Ecto neural progenitor cell (in vitro differentiated cells): Measurements from ENCODE around the gene EFNA5.

Experiments
- DNase-seq: peaks from one replicate; pipeline ENCODE4 v3.0.0-alpha.2; 2018; ENCODE audit warnings: low spot score

Gene EFNA5

DNA sequence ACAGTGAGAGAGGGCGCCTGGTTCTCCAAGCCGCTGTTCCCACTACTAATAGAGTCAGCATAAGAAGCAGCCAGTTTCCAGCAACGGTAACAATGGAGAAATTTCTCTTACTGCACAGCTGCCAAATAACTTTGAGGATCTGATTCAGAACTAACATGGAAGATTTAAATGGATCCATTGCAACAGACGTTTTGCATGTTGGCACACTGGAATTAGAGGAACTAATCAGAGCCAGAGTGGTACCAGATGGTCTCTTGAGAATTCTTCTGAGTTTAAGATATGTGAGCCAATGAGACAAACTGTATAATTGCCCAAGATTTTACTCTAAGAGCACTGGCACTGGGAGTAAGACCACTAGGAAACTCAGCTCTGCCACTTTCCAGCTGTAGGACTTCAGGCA is 186.5 kb downstream of the EFNA5 start:
- DNase-seq = no peak

DNA sequence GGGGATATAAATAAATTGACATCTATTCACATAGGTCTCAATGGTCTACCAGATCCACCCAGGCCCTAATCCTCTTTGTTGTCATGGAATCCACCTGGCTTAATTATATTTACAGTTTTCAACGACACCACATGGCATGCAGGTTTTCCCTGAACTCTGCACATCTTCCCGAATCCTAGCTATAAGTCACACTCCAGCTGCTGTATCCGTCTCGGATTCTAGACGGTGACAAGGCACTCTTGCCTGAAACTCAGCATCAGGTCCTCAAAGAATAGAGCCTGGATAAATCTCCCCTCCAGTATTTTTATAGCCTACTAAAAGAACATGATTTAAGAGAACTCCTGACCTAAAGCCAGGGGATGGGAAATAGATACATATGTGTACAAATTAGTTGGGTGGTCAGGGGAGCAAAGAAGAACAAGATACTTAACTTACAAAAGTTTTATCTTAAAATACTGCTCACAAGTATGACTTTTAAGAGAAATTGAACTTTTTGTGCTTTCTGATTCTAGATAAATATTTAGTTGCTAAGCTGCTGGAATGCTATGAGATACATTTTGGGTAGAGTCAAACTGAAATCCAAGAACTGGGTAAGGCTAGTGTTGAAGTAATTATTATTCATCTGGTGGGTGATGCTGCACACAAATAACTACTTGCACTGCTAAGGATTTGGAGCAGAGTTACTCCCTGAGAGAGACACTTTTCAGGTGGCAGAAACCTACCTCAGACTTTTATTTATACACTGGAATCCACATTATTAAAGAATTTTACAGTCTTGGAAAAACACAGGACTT is 187.3 kb downstream of the EFNA5 start:
- no peak for DNase-seq

DNA sequence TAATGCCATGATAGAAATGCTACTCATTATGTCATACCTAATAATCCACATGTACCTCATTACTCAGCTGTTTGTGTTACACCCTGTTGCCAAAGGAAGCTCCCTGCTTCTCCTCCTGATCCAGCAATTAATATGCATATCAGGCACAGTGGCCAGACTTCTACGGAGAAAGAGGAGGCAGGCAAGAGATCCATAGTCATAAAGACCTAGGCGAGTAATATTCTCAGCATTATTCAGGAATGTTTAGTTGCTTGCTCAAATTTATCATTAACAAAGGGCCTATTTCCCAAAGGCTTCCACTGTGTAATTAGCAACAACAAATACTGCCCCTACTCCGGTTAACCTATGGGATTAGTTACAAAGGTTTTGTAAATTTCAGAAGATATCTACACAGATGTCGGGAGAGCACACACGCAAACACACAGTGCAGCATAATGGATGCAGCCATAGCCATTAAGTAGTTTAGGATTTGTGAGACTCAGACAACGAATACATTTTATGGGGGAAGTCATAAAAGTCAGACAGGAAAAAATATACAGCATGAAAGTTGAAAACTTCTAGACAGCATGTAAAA is 192.6 kb downstream of the EFNA5 start:
- no peak for DNase-seq

DNA sequence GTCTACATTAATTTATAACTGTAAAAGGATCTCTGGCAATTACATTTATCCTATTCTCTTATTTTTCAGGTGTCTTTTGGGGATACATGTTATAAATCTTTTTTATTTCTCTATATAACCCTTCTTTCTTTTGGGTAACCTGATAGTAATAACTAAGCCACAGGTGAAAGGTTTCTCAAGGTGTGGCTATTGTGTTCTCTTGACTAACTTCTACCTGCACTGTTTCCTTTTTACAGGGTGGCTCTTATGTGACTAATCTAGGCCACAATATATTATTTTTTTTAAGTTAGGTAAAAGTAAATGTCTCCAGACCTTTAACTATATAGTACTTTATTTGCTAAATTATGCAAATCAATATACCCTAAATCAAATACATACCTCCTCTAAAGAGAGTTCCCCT is 193.2 kb downstream of the EFNA5 start:
- DNase-seq = no peak

DNA sequence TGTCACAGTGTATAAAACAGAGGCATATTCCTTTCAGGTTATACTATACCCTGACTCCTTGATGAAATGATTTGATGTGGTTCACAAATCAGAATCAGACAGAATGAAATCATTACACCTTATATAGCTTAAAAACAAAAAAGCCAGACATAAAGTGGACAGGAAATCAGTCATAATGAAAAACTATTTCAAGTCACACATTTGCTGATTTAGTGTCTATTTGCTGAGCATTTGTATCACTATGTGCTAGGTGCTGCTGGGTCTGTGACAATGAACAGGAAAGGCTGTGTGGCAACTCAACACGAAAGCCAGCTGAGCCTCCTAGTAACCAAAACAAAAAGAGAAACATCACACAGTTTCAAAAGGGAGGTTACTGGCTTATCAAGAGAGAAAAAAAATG is 194.0 kb downstream of the EFNA5 start:
- no peak for DNase-seq

DNA sequence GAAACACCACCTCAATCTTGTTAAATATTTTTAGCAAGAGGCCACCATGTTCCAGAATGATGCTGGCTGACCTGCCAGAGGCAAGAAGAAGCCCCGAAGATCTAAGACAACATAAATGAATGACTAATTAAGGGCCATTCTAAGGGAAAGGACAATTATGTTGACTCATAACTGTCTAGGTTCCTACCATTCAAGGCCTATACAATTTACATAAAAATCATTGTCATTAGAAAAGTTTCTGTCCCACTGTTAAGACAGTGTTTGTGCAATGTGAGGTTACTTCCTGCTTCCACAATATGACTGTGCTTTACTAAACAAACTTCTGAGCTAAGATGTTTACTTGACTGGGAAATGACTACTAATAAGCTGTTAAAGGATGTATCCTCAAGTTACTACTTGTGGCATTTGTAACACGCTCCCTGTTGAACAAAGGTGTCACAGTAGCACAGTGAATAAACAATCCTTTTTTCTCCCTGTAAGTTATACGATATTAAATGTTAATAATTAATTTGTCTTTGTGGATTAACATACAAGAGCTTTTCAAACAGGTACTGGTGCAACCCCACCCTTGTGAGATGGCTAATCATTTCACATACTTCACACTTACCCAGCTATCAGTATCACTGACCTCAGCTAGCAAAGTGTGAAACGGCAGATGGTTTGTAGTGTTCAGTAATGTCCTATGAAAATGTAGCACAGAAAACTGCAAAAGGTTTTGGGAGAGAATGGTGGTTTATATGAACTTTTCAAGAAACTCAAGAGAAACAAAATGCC is 195.8 kb downstream of the EFNA5 start:
- no peak for DNase-seq

DNA sequence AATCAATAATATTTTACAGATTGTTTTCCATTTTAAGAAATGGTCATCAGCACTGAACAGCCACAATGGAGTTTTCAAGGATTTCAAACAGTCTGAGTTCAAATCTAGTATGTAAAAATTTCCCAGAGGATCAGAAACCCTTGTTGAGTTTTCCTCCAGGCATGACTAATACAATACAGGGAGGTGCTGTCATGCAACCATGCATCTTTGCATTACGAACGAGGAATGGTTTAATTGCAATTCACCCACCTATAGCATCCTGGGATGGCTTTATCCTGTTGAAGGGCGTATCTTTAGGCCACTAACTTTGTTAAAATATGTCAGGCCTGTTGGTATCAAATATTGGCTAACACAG is 196.4 kb downstream of the EFNA5 start:
- DNase-seq = no peak

DNA sequence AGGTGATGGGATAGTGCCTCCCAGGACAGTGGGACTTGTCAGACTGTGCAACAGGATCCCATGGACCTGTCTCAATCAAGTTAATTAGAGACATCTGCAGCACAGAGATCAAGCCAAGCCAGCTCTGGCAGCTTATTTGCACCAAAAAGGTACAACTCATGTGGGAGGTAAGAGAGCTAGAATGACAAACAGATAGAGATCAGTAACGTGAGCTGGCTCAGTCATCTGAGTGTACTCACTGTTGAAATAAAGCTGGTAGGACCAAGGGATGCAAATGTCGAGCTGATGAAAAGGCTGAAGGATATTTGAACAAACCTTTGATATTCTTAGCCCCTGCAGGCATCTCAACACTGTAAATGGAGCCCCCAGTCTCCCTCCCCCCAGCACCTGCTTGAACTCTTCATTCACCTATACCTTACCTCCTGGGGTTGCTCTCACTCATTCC is 198.1 kb downstream of the EFNA5 start:
- DNase-seq = no peak

DNA sequence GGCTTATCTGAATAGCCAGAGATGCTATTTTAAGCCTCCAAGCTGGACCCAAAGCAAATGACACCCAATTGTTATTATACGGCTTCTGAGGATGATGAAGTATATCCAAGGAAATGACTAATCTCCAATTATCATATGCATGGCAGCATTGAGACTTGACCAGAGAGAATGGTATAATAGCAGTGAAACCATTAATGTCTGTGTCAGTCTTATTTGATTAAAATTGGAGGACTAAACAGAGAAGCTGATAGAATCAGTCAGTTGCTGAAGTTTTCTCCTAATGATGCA is 200.5 kb downstream of the EFNA5 start:
- DNase-seq = no peak

DNA sequence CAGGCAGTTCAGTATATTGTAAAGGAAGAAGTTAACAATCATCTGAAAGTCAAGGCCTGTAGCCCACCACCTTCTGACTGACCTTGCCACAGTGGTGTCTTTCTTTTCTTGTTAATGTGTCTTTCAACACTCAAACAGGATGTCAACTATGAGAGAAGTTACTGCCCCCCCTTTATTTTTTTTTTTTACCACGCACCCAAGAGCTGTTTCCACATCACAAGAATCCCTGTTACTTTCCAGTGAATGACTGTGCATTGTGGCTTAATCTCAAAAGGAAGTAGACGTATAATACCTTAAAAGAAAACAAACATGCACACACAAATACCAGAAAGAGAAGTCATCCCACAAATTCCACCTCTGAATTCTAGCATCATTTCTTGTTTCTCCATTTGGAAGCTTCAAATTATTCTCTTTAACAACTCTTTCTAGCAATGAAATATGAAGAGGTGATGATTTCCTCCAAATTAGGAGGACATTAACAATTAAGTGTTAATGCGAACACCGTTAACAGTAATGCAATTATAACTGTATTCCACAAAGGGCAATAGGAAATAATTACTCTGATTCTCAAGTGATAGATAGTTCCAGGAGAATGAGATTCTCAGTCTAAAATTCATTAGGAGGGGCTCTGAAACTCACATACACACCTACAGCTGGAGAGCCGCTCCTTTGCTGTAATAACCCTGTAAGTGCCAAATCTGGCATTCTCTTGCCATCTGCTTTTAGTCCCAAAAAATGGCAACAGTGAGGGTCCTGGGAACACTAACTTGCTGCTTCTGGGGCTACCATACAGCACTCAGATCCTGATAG is 201.0 kb downstream of the EFNA5 start:
- DNase-seq = no peak

DNA sequence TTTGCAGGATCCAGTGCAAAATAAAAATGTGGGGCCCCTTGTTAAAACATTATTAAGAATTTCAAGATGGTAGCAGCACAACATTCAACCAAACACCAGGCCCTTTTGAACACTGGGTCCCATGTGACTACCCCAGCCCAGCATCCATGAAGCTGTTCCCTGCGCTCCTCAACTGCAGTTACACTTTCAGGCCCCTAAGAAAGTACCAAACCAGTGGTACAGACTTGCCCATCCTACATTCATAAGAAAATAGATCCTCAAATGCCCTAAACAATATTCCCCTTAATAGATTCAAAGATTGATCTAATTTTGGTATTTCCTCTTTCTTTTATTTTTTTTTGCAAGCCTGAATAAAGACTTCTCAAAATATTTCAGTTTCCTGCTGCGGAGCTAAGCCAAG is 201.7 kb downstream of the EFNA5 start:
- no peak for DNase-seq

DNA sequence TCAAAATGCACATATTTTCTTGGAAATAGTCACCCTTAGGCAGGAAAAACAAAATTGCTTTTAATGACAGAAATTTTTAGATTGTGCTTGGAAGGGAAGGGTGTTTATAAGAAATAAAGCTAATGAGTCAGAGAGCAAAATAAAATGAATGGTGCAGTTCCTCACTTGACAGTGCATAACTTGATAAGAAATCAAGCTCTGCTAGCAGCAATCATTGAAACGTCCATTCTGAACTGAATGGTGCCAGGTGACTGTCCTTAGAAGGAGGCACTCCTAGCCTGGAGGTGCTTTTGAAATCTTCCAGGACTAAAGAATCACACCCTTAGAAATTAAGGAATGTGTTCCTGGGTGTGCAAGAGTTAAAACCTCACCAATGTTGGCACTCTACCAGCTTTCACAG is 202.5 kb downstream of the EFNA5 start:
- DNase-seq = no peak

DNA sequence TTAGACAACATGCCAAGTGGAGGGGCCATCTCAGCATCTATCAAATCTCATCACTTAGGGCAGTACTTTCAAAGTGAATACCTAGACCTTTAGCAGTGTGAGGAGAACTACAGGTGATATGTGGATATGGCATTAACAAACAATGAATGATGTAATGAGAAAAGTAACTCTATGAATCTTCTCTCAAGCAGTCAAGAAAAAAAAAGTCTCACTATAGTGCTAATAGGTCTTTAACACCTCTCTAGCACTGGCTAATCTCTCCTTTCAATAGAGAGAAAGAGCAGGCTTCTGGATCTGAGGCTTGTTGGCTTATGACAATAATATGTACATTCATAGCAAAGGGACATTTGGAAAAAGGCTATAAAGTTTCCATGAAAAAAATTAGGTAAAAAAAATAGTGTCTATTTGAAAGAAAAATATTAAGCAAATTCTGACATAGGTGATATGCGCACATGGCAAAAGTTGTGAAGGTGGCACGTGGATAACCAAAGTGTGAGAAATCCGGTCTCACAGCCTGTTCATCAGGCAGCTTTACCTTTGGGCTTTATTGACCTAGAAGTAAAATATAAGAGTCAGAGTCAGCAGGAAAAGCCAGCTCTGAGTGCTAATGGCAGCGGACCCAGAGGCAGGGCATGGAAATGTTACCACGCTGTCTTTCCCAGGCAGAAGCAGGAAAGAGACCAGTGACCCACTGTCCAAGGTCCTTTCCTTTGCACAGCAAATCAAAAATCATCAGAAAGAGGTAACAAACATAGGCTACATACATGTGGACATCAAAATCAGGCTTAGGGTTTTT is 203.4 kb downstream of the EFNA5 start:
- no peak for DNase-seq

DNA sequence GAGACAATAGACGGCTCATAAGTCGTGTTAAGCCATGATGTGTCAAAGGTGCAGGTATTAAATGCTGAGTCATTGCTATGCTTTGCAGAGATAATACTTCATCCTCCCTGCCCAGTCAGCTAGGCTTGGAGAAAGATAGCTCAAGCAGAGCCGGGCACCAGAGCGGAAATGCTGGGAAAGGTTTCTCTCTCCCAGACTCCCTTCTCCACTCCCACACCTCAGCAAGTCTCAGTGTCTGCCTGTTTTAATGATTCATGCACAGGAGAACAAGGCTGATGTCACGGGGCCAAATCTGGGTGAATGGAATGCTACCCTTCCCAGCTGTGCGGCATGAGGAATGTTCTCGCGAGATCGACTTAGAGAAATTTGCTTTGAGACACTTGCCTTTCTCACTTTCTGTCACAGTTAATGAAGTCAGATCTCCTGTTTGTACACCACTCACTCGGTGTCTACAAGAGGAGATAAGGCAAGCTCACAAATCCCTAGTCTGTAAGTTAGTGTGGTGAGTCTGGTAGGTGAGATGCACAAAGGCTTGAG is 204.4 kb downstream of the EFNA5 start:
- peak; percentile 74 for DNase-seq

DNA sequence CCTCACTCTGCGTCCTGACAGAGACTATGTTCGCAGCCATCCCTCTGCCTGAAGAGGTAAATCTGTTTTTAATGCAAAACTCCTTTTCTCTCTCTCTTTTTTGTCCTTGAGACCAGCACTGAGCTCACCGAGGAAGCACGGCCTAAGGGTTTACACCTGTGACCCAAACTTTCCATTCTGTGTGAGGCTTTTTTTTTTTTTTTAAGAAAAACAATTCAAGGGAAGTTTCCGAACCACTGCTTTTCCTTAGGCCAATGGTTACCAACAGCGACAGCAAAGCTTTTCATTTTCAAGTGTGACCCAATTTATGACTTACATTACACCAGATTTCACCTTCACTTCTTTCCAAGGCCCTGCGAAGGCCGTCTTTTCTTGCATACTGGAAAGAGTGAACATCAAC is 205.9 kb downstream of the EFNA5 start:
- DNase-seq = no peak

DNA sequence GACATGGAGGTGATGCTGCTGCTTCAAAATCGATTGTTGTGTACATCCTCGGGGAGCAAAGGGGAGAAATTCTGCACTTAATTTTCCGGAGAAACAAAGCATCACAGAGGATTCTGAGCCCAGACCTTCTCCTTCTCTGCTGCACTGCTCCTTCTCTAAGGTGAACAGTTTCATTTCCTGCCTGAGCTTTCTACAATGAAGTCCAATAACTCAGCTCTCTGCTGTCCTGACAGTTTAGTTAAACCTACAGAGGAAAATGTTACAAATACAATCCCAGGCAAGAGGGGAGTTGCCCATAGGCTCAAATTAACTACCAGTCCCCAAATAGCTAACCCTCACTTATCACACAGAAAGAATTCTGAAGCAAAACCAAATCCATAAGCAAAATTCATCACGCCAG is 206.3 kb downstream of the EFNA5 start:
- DNase-seq = no peak

DNA sequence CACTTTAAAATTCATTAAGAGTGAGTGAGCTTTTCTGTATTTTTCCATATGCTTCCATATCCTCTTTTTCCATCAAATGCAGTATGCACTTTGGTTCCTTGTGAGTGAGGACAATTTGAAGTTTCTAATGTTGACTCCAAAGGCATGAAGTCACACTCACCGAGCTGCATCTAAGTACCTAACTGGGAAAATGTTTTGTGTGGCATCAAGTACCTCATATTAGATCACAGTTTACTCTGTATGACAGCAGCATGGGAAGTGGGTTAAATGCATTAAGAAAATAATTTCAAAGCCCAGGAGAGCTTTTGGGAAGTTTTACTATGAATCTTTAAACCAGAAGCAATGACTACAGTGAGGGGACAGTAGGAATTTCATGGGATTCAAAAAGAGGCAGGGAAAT is 207.0 kb downstream of the EFNA5 start:
- DNase-seq = no peak

DNA sequence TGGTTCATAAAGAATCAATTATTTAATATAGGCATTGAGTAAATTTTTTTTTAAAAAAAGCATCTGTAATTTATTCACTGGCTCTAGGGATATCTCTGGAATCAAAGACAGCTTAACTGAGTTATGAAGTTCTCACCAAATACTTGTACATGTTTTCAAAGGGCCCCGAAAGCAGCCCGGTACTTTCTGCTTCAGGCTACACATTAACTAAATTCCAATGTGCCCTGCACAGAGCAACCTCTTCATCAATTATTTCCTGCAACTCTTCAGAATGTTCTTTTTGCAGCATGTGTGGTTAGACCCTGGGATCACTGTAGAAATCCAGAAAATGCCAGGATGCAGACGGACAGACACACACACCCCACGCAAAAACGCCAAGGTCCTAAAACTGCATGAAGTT is 209.0 kb downstream of the EFNA5 start:
- DNase-seq = no peak

DNA sequence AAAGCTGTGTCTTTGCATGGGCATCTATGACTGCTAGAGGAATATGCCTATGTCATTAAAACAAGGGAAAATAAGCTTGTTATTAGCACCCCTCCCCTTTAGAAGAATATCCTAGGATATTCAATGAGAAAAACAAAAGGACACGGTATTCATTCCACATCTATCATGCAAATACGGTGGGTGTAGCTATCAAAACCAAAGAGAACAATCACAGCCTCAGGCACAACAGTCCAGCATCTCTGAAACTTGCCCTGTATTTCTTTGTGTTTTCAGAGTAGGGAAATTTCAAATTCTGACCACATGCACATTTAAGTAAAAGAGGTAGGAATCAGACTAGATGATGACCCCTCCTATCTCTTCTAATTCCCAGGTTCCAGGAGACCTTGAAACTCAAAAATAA is 209.9 kb downstream of the EFNA5 start:
- no peak for DNase-seq

DNA sequence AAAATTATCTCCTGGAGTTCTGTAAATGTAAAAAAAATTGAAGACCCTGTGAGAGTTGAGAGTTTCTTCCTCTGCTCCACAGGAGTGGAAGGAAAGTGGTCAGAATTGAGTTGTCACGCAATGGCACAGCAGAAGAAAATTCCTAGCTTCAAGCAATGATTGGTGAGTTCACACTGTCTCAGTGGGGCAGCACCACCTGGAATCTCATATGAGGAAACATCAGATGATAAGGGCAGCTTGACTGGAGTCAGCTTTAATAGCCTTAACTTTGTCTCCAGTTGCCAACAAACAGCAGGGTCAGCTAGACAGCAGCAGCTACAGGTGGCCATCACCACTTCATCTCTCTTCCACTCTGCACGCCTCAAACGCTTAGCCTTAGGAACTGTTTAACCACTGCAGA is 211.1 kb downstream of the EFNA5 start:
- no peak for DNase-seq

DNA sequence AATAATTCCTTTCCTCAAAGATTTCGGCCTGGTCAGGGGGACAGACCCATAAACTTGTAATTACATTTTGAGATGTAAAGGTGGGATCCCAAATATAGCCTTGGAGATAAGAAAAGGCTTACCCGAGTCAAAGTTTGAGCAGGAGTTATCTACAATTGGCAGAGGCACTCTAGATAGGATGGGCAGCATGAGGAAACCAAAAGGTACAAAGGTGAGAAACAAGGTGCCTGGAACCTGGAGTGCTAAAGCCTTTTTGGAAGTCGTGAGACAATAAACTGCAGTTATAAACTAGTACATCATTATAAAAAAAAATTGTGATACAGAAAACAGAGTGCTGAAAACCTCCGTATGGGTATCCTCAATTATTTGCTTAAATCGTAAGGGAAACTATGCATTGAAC is 212.4 kb downstream of the EFNA5 start:
- no peak for DNase-seq

DNA sequence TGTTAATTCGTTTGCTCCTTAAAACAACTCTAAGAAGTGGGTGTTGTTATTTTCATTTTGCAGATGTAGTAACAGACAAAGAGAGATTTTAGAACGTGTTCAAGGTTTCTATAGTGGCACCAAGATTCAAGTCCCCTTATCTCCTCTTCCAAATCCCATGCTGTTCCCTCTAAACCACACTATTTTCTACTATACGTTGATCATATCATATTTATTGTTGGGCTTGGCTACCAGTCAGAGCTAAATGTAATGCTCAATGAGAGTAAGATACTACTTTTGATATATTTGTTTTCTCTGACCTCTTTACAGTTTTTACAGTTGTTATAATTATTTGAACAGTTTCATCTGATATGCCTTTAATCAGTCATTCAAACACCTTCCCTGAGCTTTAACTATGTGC is 212.9 kb downstream of the EFNA5 start:
- DNase-seq = no peak
